ENCODE measurements around the gene SLC39A11.

Gene SLC39A11

GRCh38 chr17:72850410-72851118, 241.9 kb downstream of the SLC39A11 start:
- no peaks in the 10 kb centered on the region for H4K20me1 ChIP-seq (ENCODE audit: insufficient read depth, low read length)
- H3K9me2 ChIP-seq (replicated peaks; ENCODE audit: insufficient read depth, low read length): no peaks in the 10 kb centered on the region
- H3K4me1 ChIP-seq (ENCODE audit: low read length): no peaks in the 10 kb centered on the region
- H3K4me3 ChIP-seq (ENCODE audit: low read length): no peak overlapping the region
- H3K79me2 ChIP-seq (ENCODE audit: low read length): no peaks in the 10 kb centered on the region
- H3K27ac ChIP-seq (ENCODE audit: low read length): no peak overlapping the region
- no peak overlapping the region for H2AFZ ChIP-seq (ENCODE audit: low read length)
- TF ChIP-seq EZH2phosphoT487 (IDR thresholded peaks at IDR 0.05; ENCODE audit: low read length): no peak
- TF ChIP-seq CTCF (IDR thresholded peaks at IDR 0.05; ENCODE audit: low read length): no peak
- no peak for TF ChIP-seq EZH2 (optimal IDR thresholded peaks at IDR 0.05; ENCODE audit: low read depth, low read length)
- H3K9ac ChIP-seq (ENCODE audit: low read length): no peak overlapping the region
- H3K4me2 ChIP-seq (ENCODE audit: low read depth, low read length): no peak overlapping the region
- H3K9me3 ChIP-seq (replicated peaks; ENCODE audit: insufficient read depth, low read length): no peaks in the 10 kb centered on the region
- H3K36me3 ChIP-seq (replicated peaks; ENCODE audit: insufficient read depth, low read length): no peaks in the 10 kb centered on the region
- no peaks in the 10 kb centered on the region for H3F3A ChIP-seq (ENCODE audit: insufficient read depth, low read length)
- no peak for DNase-seq
- H3K27me3 ChIP-seq (replicated peaks; ENCODE audit: insufficient read depth, low read length): no peaks in the 10 kb centered on the region

- no peaks in the 10 kb centered on the region for H3K36me3 ChIP-seq (replicated peaks; ENCODE audit: insufficient read depth, low read length)
- H3F3A ChIP-seq (ENCODE audit: insufficient read depth, low read length): no peaks in the 10 kb centered on the region
- H3K9ac ChIP-seq (ENCODE audit: low read length): no peak overlapping the region
- no peaks in the 10 kb centered on the region for H3K79me2 ChIP-seq (ENCODE audit: low read length)
- no peaks in the 10 kb centered on the region for H3K27me3 ChIP-seq (replicated peaks; ENCODE audit: insufficient read depth, low read length)
- no peaks in the 10 kb centered on the region for H3K4me1 ChIP-seq (ENCODE audit: low read length)
- H3K4me3 ChIP-seq (ENCODE audit: low read length): no peak overlapping the region
- no peaks in the 10 kb centered on the region for H3K9me3 ChIP-seq (replicated peaks; ENCODE audit: insufficient read depth, low read length)
- no peak overlapping the region for H3K27ac ChIP-seq (ENCODE audit: low read length)
- no peak overlapping the region for H3K4me2 ChIP-seq (ENCODE audit: low read depth, low read length)
- H2AFZ ChIP-seq (ENCODE audit: low read length): no peak overlapping the region
- no peaks in the 10 kb centered on the region for H3K9me2 ChIP-seq (replicated peaks; ENCODE audit: insufficient read depth, low read length)
- DNase-seq: no peak
- no peaks in the 10 kb centered on the region for H4K20me1 ChIP-seq (ENCODE audit: insufficient read depth, low read length)
- TF ChIP-seq EZH2phosphoT487 (IDR thresholded peaks at IDR 0.05; ENCODE audit: low read length) (no peak), EZH2 (optimal IDR thresholded peaks at IDR 0.05; ENCODE audit: low read depth, low read length) (no peak), CTCF (IDR thresholded peaks at IDR 0.05; ENCODE audit: low read length) (no peak)
Measured at GRCh38 chr17:72846399-72846798, 246.1 kb downstream of the SLC39A11 start.

- no peak overlapping the region for H2AFZ ChIP-seq (ENCODE audit: low read length)
- H3K4me1 ChIP-seq (ENCODE audit: low read length): no peaks in the 10 kb centered on the region
- H3K4me2 ChIP-seq (ENCODE audit: low read depth, low read length): no peak overlapping the region
- H3K9me3 ChIP-seq (replicated peaks; ENCODE audit: insufficient read depth, low read length): no peaks in the 10 kb centered on the region
- no peaks in the 10 kb centered on the region for H3K9me2 ChIP-seq (replicated peaks; ENCODE audit: insufficient read depth, low read length)
- no peaks in the 10 kb centered on the region for H3K36me3 ChIP-seq (replicated peaks; ENCODE audit: insufficient read depth, low read length)
- H3K27ac ChIP-seq (ENCODE audit: low read length): no peak overlapping the region
- H3K9ac ChIP-seq (ENCODE audit: low read length): no peak overlapping the region
- no peak overlapping the region for H3K4me3 ChIP-seq (ENCODE audit: low read length)
- no peak for TF ChIP-seq EZH2 (optimal IDR thresholded peaks at IDR 0.05; ENCODE audit: low read depth, low read length)
- TF ChIP-seq EZH2phosphoT487 (IDR thresholded peaks at IDR 0.05; ENCODE audit: low read length): no peak
- no peak for TF ChIP-seq CTCF (IDR thresholded peaks at IDR 0.05; ENCODE audit: low read length)
- H4K20me1 ChIP-seq (ENCODE audit: insufficient read depth, low read length): no peaks in the 10 kb centered on the region
- no peaks in the 10 kb centered on the region for H3F3A ChIP-seq (ENCODE audit: insufficient read depth, low read length)
- H3K79me2 ChIP-seq (ENCODE audit: low read length): no peaks in the 10 kb centered on the region
- no peaks in the 10 kb centered on the region for H3K27me3 ChIP-seq (replicated peaks; ENCODE audit: insufficient read depth, low read length)
- no peak for DNase-seq
Measured at GRCh38 chr17:72843591-72843990, 248.9 kb downstream of the SLC39A11 start.

Data from MM.1S (cell line).